GM12878 (cell line): Measurements from ENCODE around the gene SMARCC2. TPM values are rescaled to one million over a fixed set of nuclear protein-coding genes. Genes with fewer than 3 reads are reported as not detected.

Experiments used
- ATAC-seq: fragments of 200-7000 bp; cut with Tn5 transposase; 3 replicates; pipeline ENCODE4 v1.9.1; 2020; ENCODE audit warnings: mild to moderate bottlenecking, moderate library complexity
- BruUV-seq: library from RNA; stranded (reverse); fragments of 400-500 nt; replicated peaks from 2 replicates; lab custom pipeline; 2021; lab: Mats Ljungman, UMichigan
- CTCF ChIA-PET: fragments of 300-600 bp; sonication (Branson Sonifier 250); formaldehyde crosslinking; extraction: SDS; loops from one replicate; lab custom pipeline; 2021; ENCODE audit warnings: inconsistent platforms; lab: Yijun Ruan, JAX
- POLR2A ChIA-PET: fragments of 350-600 bp; formaldehyde crosslinking; extraction: SDS; loops from one replicate; lab custom pipeline; 2021; ENCODE audit warnings: inconsistent platforms; lab: Charles Lee
- RAD21 ChIA-PET: fragments of 300-600 bp; sonication (Branson Sonifier 250); formaldehyde crosslinking; loops from one replicate; lab custom pipeline; 2023; ENCODE audit warnings: antibody characterized with exemption; ENCODE audit not compliant: unreplicated experiment; lab: Charles Lee
- SMC1A ChIA-PET: fragments of 300-600 bp; sonication (Branson Sonifier 250); formaldehyde crosslinking; loops from one replicate; lab custom pipeline; 2023; ENCODE audit not compliant: unreplicated experiment, uncharacterized antibody; lab: Charles Lee
- DNase-seq: peaks from one replicate; pipeline ENCODE4 v3.0.0-alpha.2; 2011; ENCODE audit warnings: low read depth, low spot score
- FAIRE-seq: peaks from 3 replicates; lab custom pipeline; 2011; peaks lifted over from hg19 to GRCh38; lab: Jason Lieb, UNC
- H2AFZ ChIP-seq: 2 replicates; pipeline ENCODE4 v1.6.0; 2011; ENCODE audit warnings: low read depth, low read length, control low read depth; ENCODE audit not compliant: control insufficient read depth
- H3K27ac ChIP-seq: 2 replicates; pipeline ENCODE4 v1.5.1; 2011; ENCODE audit warnings: control low read depth; ENCODE audit not compliant: control insufficient read depth, insufficient read depth
- H3K27me3 ChIP-seq, 2 experiments: replicated peaks in 1 of 2; 2 replicates each; pipeline versions ENCODE4 v1.6.0 to v1.6.1; 2011; ENCODE audit warnings: low read length in 1 of 2; ENCODE audit not compliant: control insufficient read depth in 2 of 2, insufficient read depth in 2 of 2
- H3K36me3 ChIP-seq, 2 experiments: 2 replicates each; pipeline ENCODE4 v1.5.1; 2011; ENCODE audit warnings: low read length in 1 of 2; ENCODE audit not compliant: control insufficient read depth in 2 of 2, insufficient read depth in 2 of 2
- H3K4me1 ChIP-seq: 2 replicates; pipeline ENCODE4 v1.6.1; 2011; ENCODE audit warnings: mild to moderate bottlenecking, low read length, moderate library complexity, mixed read lengths; ENCODE audit not compliant: control insufficient read depth, insufficient read depth
- H3K4me2 ChIP-seq: 2 replicates; pipeline ENCODE4 v1.6.0; 2011; ENCODE audit warnings: control low read depth; ENCODE audit not compliant: control insufficient read depth, insufficient read depth
- H3K4me3 ChIP-seq: fragments of 200-600 bp; sonication (generic); 2 replicates; pipeline ENCODE4 v1.5.1; 2016
- H3K79me2 ChIP-seq: 2 replicates; pipeline ENCODE4 v1.6.0; 2011; ENCODE audit warnings: low read length; ENCODE audit not compliant: control insufficient read depth, insufficient read depth
- H3K9ac ChIP-seq: 2 replicates; pipeline ENCODE4 v1.8.0; 2011; ENCODE audit warnings: low read length, control low read depth, mixed read lengths; ENCODE audit not compliant: control insufficient read depth, insufficient read depth
- H3K9me3 ChIP-seq: replicated peaks from 3 replicates; pipeline ENCODE4 v1.5.1; 2011; ENCODE audit warnings: mild to moderate bottlenecking, low read length; ENCODE audit not compliant: control insufficient read depth, insufficient read depth
- H4K20me1 ChIP-seq: 2 replicates; pipeline ENCODE4 v1.6.0; 2011; ENCODE audit not compliant: control insufficient read depth, insufficient read depth
- EED ChIP-seq: sonication (generic); IDR thresholded peaks from 2 replicates; pipeline ENCODE4 v1.6.1; 2016; ENCODE audit warnings: antibody characterized with exemption, low read depth
- EZH2 ChIP-seq: IDR thresholded peaks from 2 replicates; pipeline ENCODE4 v1.6.1; 2012; ENCODE audit warnings: low read depth, mild to moderate bottlenecking, control low read depth, inconsistent platforms, low read length, borderline replicate concordance; ENCODE audit not compliant: control insufficient read depth
- ZBTB40 ChIP-seq: fragments of 450-650 bp; IDR thresholded peaks from 2 replicates; pipeline ENCODE4 v1.6.1; 2016; ENCODE audit warnings: mild to moderate bottlenecking, moderate library complexity, borderline replicate concordance
- ZNF274 ChIP-seq: IDR thresholded peaks from one replicate; pipeline ENCODE4 v1.8.0; 2011; ENCODE audit not compliant: insufficient read length, insufficient read depth
- WGBS: methylation state at CpG from one replicate; pipeline ENCODE4 v1.1.6; 2016; ENCODE audit warnings: low lambda C conversion rate; ENCODE audit not compliant: insufficient replicate concordance, insufficient coverage; ENCODE audit errors: missing lambda C conversion rate; 5-methylcytosine and 5-hydroxymethylcytosine counted together
- in situ Hi-C: fragments of 300-500 bp; cut with MboI; formaldehyde crosslinking; loops from 9 replicates; pipeline ENCODE4 v1.14.3; 2018; ENCODE audit warnings: mixed read lengths
- intact Hi-C: fragments of 100-400 bp; cut with micrococcal nuclease; formaldehyde crosslinking; loops from one replicate; pipeline ENCODE4 v1.14.2; 2022; ENCODE audit not compliant: unreplicated experiment
- polyA plus RNA-seq, 11 experiments: library from polyadenylated mRNA; depleted of rRNA in 4 of 11; unstranded in 6 of 11; stranded (reverse) in 5 of 11; fragments of >200 nt; fragmentation: Nextera tagmentation in 4 of 11; fragmentation: Illumina TruSeq in 1 of 11; extraction: Ambion mirVana in 4 of 11; extraction: Trizol in 1 of 11; gene quantifications; 1 replicate in 1 of 11; 2 replicates in 10 of 11; pipeline versions ENCODE4 v1.2.1 to v1.2.3, GENCODE V29; 2011 to 2016; ENCODE audit warnings: inconsistent platforms in 2 of 11, missing spikeins in 2 of 11, low read depth in 1 of 11
- total RNA-seq, 4 experiments: library from RNA; depleted of rRNA in 3 of 4; stranded (reverse); fragments of >200 nt in 3 of 4; fragmentation: Illumina TruSeq in 1 of 4; extraction: Trizol in 1 of 4; gene quantifications; 2 replicates each; pipeline versions ENCODE4 v1.2.1 to v1.2.3, GENCODE V29; 2013 to 2021

SMARCC2 gene
- total and polyA plus RNA-seq, 10 of the 15 experiments (the other 5 are each of a cell fraction or from before 2014, with no cell fraction given): 13.6 to 71.2 (median 42.3) TPM

DNA sequence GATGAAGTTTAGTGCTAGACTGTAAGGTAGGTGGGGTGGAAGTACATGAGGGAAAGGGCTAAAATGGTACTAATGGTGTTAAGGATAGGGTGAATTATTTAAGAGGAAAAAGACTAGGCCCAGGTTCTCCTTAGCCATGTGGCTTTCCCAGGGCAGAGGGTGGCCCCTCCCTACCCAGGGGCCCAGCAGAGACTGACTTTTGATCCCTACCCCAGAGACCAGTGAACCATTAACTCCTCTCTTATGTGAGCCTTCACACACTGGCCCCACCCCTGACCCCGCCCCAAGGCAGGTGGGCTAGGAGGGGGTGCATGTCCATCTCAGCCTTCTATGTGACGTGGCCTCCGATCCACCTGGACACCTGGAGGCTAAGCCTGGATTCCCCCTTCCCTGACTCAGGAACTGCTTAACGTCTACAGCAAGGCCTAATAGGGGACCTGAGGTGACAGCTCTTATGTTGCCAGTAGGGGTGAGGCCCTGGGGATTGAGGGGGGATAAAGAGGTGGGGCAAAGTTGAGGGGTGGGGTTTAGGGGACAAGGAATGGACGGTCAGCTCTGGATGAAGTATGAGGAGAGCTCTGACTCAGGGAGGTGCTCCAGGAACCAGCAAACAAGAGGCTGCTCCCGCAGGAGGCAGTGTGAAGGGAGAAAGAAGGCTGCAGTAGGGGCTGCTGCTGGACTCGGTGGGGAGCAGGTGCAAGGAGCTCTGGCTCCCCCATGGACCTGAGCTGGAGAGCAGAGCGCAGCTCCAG, 41.3 kb upstream of the SMARCC2 start:
- Histone ChIP-seq H3K9me3 (no peaks in the 10 kb centered on the region), H3K9ac (no peak overlapping the region), H3K27ac (no peak overlapping the region), H3K4me2 (no peak overlapping the region), H3K4me3 (no peak overlapping the region), H3K27me3 (no peaks in the 10 kb centered on the region), H3K79me2 (no peaks in the 10 kb centered on the region), H3K36me3 (peaks cover 0 to 2% of the 10 kb centered on the region in 2 experiments; a peak in 2 of 4 replicates), H4K20me1 (no peaks in the 10 kb centered on the region), H3K4me1 (no peaks in the 10 kb centered on the region), H2AFZ (no peak overlapping the region)
- ChIA-PET CTCF (interaction anchor here (0.6 to 0.9 kb wide), 2 partner anchors 18 to 234 kb away, joined by 3 read pairs; no protein-coding TSS in a partner anchor), POLR2A (no interaction called here), RAD21 (interaction anchor here (1.7 kb wide), 1 partner anchor 24 kb away, joined by 6 read pairs; no protein-coding TSS in a partner anchor), SMC1A (interaction anchor here (1.0 kb wide), 1 partner anchor 10 kb away, joined by 3 read pairs; no protein-coding TSS in a partner anchor)
- no peak for FAIRE-seq
- no TSS peak for BruUV-seq
- no peak for TF ChIP-seq EZH2
- TF ChIP-seq ZBTB40: no peak
- no peak for TF ChIP-seq EED
- TF ChIP-seq ZNF274: no peak
- WGBS: 45% methylated on average over 8 of the region's 8 CpGs
- in situ Hi-C loops (no loop called here), intact Hi-C loops (no loop called here)
- no peak for DNase-seq
- ATAC-seq: peak; percentile 24; the same call in 1 of the 3 replicates
